Measurements from ENCODE around the gene SLC8A1. TPM values are rescaled to one million over a fixed set of nuclear protein-coding genes. Genes with fewer than 3 reads are reported as not detected.
A peak's percentile ranks its signal among the peaks of the same experiment; 100 is the strongest.

The SLC8A1 gene
- polyA plus RNA-seq, 3 donors: 16.9 to 18.2 (median 18.0) TPM

GRCh38 chr2:40394031-40394430 is 57.9 kb downstream of the SLC8A1 start:
- WGBS (ENCODE audit: insufficient coverage): no CpG with 5 or more reads among the region's 4 CpGs
- H4K20me1 ChIP-seq (ENCODE audit: insufficient read depth, low read length): peaks cover 33% of the 10 kb centered on the region
- peak overlapping the region; percentile 12 for H3K4me2 ChIP-seq (replicated peaks; ENCODE audit: extremely low read depth, low read length, poor library complexity, severe bottlenecking)
- peak overlapping the region; percentile 83 to 96 (median 91) for H3K27ac Mint-ChIP-seq
- no peak overlapping the region for H3K9ac ChIP-seq (ENCODE audit: insufficient read depth, low read length, poor library complexity, severe bottlenecking)
- peak overlapping the region; percentile 42 to 85 for H3K27ac ChIP-seq (ENCODE audit: low read depth in 1 of 2, low read length in 2 of 2)
- peaks cover 66% of the 10 kb centered on the region for H3K4me1 Mint-ChIP-seq
- no peak overlapping the region for H3K4me3 Mint-ChIP-seq
- H3K4me1 ChIP-seq (ENCODE audit: control insufficient read depth in 1 of 2, insufficient read depth in 2 of 2, low read length in 2 of 2): peaks cover 40 to 59% of the 10 kb centered on the region in 2 donors
- no peak overlapping the region for H2AFZ ChIP-seq (ENCODE audit: insufficient read depth, low read depth, low read length, poor library complexity, severe bottlenecking)
- H3K4me3 ChIP-seq (replicated peaks in 1 of 3; ENCODE audit: low read depth in 2 of 3, low read length in 3 of 3): peak overlapping the region in 1 of 3 experiments; percentile 35
- no peak for TF ChIP-seq CTCF (IDR thresholded peaks at IDR 0.05)
- intact Hi-C loops (cut with micrococcal nuclease): loop anchor here in 1 of 2 donors (10.0 kb wide), 1 partner anchor 51 kb away; no protein-coding TSS in a partner anchor
- H3K36me3 Mint-ChIP-seq: peaks cover 2 to 8% of the 10 kb centered on the region in 2 donors
- H3K79me2 ChIP-seq (ENCODE audit: insufficient read depth, low read length): peaks cover 84% of the 10 kb centered on the region
- no peaks in the 10 kb centered on the region for H3K9me3 ChIP-seq (replicated peaks in 1 of 2; ENCODE audit: control insufficient read depth in 1 of 2, insufficient read depth in 1 of 2, low read length in 2 of 2)
- peaks cover 0 to 5% (median 2%) of the 10 kb centered on the region in 7 donors for H3K9me3 Mint-ChIP-seq
- H3K27me3 Mint-ChIP-seq (ENCODE audit: low read depth in 3 of 3): no peaks in the 10 kb centered on the region
- H3K36me3 ChIP-seq (replicated peaks in 1 of 2; ENCODE audit: control insufficient read depth in 1 of 2, insufficient read depth in 2 of 2, low read length in 2 of 2): peaks cover 0 to 6% of the 10 kb centered on the region in 2 donors
- no peaks in the 10 kb centered on the region for H3K27me3 ChIP-seq (ENCODE audit: control insufficient read depth in 2 of 2, insufficient read depth in 2 of 2, low read length in 2 of 2)
- DNase-seq: peak; percentile 51 to 69 (median 58)

DNA sequence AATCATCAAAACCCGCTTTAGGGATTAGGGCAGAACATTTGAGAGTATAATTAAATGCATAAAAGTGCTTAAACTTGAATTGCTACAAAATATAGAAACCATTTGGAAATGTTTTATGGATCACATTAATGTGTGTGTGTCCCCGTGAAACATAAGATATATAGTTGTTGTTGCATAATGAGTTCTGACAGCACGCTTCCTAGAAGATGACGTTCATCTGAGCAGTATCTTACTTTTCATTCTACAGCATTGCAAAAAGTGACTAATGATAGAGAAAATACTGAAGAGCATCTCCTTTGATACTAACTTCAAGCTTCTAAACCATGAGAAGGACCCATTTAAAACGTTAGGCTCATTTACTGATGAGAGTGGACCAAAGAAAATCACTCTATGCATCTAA is 63.7 kb downstream of the SLC8A1 start:
- Histone ChIP-seq H3K27ac (ENCODE audit: low read depth in 1 of 2, low read length in 2 of 2) (no peak overlapping the region), H4K20me1 (ENCODE audit: insufficient read depth, low read length) (no peaks in the 10 kb centered on the region), H3K4me3 (replicated peaks in 1 of 3; ENCODE audit: low read depth in 2 of 3, low read length in 3 of 3) (no peak overlapping the region), H3K4me2 (replicated peaks; ENCODE audit: extremely low read depth, low read length, poor library complexity, severe bottlenecking) (no peak overlapping the region), H3K9ac (ENCODE audit: insufficient read depth, low read length, poor library complexity, severe bottlenecking) (no peak overlapping the region), H3K4me1 (ENCODE audit: control insufficient read depth in 1 of 2, insufficient read depth in 2 of 2, low read length in 2 of 2) (peaks cover 31 to 76% of the 10 kb centered on the region in 2 donors), H3K36me3 (replicated peaks in 1 of 2; ENCODE audit: control insufficient read depth in 1 of 2, insufficient read depth in 2 of 2, low read length in 2 of 2) (no peaks in the 10 kb centered on the region), H2AFZ (ENCODE audit: insufficient read depth, low read depth, low read length, poor library complexity, severe bottlenecking) (no peak overlapping the region), H3K79me2 (ENCODE audit: insufficient read depth, low read length) (peaks cover 92% of the 10 kb centered on the region), H3K27me3 (ENCODE audit: control insufficient read depth in 2 of 2, insufficient read depth in 2 of 2, low read length in 2 of 2) (no peaks in the 10 kb centered on the region), H3K9me3 (replicated peaks in 1 of 2; ENCODE audit: control insufficient read depth in 1 of 2, insufficient read depth in 1 of 2, low read length in 2 of 2) (no peaks in the 10 kb centered on the region)
- H3K4me3 Mint-ChIP-seq: no peak overlapping the region
- intact Hi-C loops (cut with micrococcal nuclease): no loop called here
- peaks cover 60% of the 10 kb centered on the region for H3K4me1 Mint-ChIP-seq
- H3K27ac Mint-ChIP-seq: peak overlapping the region in 3 of 7 donors; percentile 5 to 37 (median 27)
- H3K27me3 Mint-ChIP-seq (ENCODE audit: low read depth in 3 of 3): no peaks in the 10 kb centered on the region
- no peak for TF ChIP-seq CTCF (IDR thresholded peaks at IDR 0.05)
- WGBS (ENCODE audit: insufficient coverage): no CpG with 5 or more reads among the region's 5 CpGs
- peaks cover 0 to 5% (median 2%) of the 10 kb centered on the region in 7 donors for H3K9me3 Mint-ChIP-seq
- DNase-seq: peak in 2 of 3 donors; percentile 12 to 13
- H3K36me3 Mint-ChIP-seq: peaks cover 2 to 11% of the 10 kb centered on the region in 2 donors

Measured in CD14-positive monocyte (primary cell).